Measurements from ENCODE around the gene ZNHIT2.

GRCh38 chr11:65111744-65112545, 5.6 kb downstream of the ZNHIT2 start, which contains the start of gene TM7SF2:
- no peak for TF ChIP-seq CTCF (IDR thresholded peaks at IDR 0.05)
- peak; percentile 45 to 94 for TF ChIP-seq POLR2A (IDR thresholded peaks at IDR 0.05)
